Ureter (tissue), 1 donor: Measurements from ENCODE around the gene ACBD5. TPM values are rescaled to one million over a fixed set of nuclear protein-coding genes. Genes with fewer than 3 reads are reported as not detected.

Experiments
- DNase-seq: peaks from one replicate; pipeline ENCODE4 v3.0.0-alpha.2; 2020; ENCODE audit warnings: low spot score
- total RNA-seq: library from RNA; stranded (reverse); gene quantifications from one replicate; pipeline ENCODE4 v1.2.4, GENCODE V29; 2023
- donor health status: DM: yes; HTN: yes; CAD: no.

The ACBD5 gene
- total RNA-seq, 1 donor from 2014 or later: 24.8 TPM

DNA sequence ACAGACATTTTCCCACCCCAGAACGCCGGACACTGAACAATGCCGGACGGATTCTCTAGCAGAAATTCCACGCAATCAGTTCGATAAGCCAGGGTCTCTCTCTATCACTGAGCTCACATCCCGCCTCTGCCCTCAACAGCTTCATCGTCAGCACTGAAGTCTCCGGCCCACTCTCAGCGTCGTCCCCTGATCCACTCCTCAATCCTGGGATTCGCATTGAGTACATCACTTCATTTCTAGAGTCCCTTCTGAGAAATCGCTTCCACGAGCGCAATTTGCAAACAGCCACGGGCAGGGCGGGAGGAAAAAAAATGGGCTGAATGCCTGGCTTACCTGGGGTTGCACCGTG, 86.8 kb downstream of the ACBD5 start:
- no peak for DNase-seq

DNA sequence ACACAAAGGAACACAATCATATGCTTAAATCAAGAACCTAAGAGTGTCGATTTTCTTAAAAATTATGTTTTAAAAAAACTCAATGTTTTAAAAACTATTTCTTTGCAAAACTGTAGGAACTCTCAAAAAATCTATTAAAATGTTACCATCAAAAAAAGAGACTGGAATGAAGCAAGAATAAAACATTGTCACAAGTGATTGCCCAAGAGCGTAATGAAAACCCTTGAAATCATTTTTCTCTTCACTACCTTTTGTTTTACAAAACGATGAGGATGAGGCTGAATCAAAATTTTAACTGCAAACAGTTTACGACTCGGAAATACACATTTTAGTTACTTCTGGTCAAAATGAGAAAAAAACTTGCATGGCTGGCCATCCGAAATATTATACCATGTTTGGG, 87.3 kb downstream of the ACBD5 start:
- no peak for DNase-seq

DNA sequence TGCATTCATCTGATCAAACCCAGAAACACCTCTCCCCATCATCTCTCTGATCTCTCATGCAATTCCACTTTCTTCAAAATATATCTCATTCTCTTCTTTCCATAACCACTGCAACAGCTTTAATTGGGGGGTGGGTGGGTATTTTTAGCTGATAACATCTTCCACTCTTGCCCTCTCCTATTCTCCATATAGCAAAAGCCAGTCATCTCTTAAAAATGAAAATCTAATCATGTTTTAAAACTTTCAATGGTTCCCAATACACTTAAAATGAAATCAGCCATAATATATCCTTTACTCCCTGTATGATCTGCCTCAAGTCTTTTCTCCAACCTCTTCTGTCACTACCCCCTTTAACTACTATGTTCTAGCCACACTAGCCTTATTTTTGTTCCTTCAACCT, 87.9 kb downstream of the ACBD5 start:
- no peak for DNase-seq

DNA sequence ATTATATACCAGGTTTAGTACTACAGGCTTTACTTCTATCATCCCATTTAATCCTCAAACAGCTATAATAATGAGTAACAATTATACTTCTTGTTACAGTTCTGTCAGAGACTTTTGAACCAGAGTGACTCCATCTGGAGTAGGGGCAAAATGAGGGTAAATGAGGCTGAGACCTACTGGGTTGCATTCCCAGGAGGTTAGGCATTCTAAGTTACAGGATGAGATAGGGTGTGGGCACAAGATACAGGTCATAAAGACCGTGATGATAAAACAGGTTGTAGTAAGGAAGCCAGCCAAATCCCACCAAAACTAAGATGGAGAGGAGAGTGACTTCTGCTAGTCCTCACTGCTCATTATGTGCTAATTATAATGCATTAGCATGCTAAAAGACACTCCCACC, 90.3 kb downstream of the ACBD5 start:
- DNase-seq: no peak

DNA sequence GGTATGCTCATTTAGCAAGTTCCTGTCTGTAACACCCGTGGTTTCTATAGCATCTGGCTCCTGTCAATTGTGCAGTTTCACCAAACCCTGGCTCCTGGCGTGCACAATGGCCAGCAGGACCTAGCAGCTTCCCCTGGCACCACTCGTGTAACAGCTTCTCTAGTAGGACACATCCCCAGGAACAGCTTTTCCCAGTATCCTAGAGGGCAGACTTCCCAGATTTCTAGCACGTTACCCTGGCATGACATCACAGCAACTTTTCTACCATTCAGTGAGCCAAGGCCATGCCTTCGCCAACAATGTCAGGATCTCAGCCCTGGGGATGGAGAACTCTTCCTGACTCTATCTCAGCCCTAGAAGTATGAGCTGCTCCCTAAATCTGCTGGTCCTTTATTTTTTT, 92.9 kb downstream of the ACBD5 start:
- DNase-seq: no peak

DNA sequence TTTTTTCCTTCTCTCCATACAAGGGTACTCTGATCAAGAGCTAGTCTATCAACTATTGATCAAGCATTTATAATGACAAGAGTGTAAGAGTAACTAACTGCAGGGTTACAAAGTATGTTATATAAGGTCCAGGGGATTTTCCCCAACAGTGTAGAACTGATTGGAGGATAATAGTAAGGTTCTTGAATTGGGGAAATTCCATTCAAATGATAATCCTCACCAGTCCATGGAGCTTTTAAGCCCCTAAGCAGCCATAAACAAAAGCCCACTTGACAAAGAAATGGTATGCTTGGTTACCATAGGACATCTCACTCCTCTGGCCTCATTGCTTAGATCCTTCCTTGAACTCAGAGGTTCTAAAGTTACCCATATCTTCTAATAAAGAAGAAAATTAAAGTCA, 94.7 kb downstream of the ACBD5 start:
- no peak for DNase-seq

Other genes with a start within 250 kb of the ACBD5 start
- gene ANKRD26, start 140.3 kb downstream of the ACBD5 start, total RNA-seq: 8.6 TPM
- gene YME1L1, start 86.4 kb downstream of the ACBD5 start, total RNA-seq: 97.8 TPM
- 12.6 TPM for gene MASTL, start 85.4 kb downstream of the ACBD5 start, total RNA-seq